Measurements from ENCODE around the gene KCTD17.

- no peak for TF ChIP-seq CTCF (IDR thresholded peaks at IDR 0.05; ENCODE audit: insufficient read depth, low read depth, low read length)
- no peak for TF ChIP-seq EZH2 (IDR thresholded peaks at IDR 0.05; ENCODE audit: insufficient read depth, low read length)
Measured at GRCh38 chr22:37100589-37101127, 49.1 kb downstream of the KCTD17 start.

Measured in astrocyte (in vitro differentiated cells and primary cell).